Head of caudate nucleus (tissue), 42 donors: ENCODE measurements around the gene CCDC89.
"Not testable (repeated sequence)": the region's sequence is repeated elsewhere in the genome, so short reads cannot be mapped to it uniquely, and the experiment has no call there.

Experiments
- DNase-seq, 42 donors: peaks; one replicate each; pipeline versions ENCODE4 v3.0.0 to v3.0.0-alpha.2; 2020 to 2021; ENCODE audit warnings: mixed read lengths in 7 of 42
- intact Hi-C: fragments of 100-400 bp; cut with DNase I; formaldehyde crosslinking; loops from one replicate; pipeline ENCODE4 v1.15.0; 2022

Gene CCDC89

DNA sequence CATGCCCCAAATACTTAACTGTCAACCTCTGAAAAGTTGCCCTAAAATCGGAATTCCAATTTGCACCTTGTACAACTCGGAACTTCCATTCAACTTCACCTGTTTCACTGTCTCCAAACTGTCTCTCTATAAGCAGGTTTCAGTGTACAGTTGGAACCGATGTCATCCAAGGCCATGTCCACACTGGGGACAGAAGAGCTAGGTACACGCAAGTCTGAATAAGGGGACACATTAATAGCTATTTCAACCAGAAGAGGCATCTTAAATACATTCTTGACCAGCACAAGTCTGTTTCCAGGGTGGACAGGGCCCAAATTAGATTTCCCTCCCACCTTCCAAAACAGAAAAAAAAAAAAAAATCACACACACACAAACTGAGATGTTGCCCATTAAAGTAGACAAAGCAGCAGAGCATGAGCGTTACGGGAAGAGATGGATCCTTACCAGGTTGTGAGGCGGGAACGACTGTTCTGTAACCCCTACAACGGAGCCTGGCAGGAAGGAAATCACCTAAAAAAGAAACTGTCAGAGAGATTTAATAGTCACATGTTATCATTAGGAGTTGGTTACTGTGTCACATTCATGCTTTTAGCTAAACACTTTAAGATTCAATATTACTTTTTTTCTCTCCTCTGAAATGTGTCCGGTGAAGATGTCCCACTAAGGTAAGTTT lies 22.8 kb downstream of the CCDC89 start:
- DNase-seq: no peak
- intact Hi-C loops: loop anchor here (2.0 kb wide), 1 partner anchor 14 kb away; no protein-coding TSS in a partner anchor

DNA sequence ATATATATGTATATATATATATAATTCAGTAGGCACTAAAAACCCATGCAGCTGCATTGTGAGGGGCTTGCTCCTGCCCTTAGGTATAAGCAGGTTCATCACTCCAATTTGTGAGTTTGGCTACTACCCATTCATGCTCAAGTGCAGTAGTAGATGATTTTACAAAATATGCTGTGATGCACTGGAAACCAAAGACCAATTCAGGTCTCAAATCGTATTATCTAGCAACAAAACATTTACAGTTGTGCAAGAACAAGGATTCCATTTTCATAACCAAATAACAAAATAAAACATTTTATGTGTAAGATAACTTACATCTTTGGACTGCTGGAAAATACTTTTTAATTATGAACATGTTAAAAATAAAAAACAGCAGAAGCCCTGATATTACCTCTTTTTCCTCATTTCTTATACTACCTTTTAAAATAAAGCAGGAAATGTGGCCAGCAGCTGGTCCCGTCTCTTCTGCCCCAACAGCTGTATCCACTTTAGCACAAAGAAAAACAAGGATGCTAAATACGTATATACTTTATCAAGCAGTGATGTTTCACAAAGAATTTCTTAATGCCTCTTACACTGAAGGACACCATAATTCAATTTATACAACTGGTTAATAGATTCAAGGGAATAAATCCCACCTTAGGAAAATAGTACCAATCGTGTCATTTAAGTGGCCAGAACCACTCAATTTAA lies 23.9 kb downstream of the CCDC89 start:
- intact Hi-C loops: loop anchor here (2.0 kb wide), 1 partner anchor 13 kb away; no protein-coding TSS in a partner anchor

DNA sequence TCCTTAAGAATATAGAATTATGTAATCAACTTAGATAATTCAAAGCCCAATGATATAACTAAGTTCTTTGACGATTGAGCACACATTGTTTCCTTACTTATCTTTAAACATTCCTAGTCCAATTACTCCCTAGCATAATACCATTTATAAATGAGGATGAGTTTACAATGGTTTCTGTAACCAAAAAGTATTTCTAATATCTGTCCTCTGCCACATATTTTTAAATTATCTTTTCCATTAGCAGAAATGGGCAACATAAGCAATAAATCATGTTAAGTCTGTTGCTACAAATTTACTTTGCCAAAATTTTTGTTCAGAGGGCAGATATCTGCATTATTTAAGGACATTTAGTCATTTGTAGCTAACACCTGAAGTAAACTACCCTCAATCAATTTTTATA lies 27.8 kb downstream of the CCDC89 start:
- DNase-seq: no peak
- intact Hi-C loops: no loop called here

More for the DNA sequence above, 23.9 kb downstream of the CCDC89 start:
- DNase-seq: no peak

DNA sequence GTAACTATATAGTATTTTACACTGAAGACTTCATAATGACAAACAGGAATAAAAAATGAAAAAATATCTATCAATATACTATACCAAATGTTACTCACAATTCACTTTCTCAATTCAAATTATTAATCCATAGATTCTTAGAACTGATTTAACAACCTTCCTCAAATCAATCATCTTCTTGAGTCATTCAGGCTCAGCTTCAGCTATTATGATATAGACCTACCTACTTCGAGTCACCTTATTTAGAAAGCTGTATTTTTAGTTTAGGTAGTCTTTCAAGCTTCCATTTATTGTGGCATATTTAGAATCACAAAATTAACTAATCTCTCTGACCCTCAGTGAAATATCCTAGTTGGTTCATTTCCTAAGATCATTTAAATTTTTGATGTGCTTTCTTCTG lies 29.2 kb downstream of the CCDC89 start:
- intact Hi-C loops: no loop called here
- DNase-seq: no peak

DNA sequence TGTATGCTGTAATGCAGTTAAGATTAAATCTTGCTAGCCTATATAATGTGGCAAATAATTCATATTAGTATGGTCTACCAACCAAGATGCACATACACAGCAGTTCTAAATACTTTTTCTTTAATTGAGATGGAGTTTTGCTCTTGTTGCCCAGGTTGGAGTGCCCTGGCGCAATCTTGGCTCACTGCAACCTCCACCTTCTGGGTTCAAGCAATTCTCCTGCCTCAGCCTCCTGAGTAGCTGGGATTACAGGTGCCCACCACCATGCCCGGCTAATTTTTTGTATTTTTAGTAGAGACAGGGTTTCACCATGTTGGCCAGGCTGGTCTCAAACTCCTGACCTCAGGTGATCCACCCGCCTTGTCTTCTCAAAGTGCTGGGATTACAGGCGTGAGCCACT lies 31.7 kb downstream of the CCDC89 start:
- intact Hi-C loops, DNase-seq: not testable (repeated sequence)

DNA sequence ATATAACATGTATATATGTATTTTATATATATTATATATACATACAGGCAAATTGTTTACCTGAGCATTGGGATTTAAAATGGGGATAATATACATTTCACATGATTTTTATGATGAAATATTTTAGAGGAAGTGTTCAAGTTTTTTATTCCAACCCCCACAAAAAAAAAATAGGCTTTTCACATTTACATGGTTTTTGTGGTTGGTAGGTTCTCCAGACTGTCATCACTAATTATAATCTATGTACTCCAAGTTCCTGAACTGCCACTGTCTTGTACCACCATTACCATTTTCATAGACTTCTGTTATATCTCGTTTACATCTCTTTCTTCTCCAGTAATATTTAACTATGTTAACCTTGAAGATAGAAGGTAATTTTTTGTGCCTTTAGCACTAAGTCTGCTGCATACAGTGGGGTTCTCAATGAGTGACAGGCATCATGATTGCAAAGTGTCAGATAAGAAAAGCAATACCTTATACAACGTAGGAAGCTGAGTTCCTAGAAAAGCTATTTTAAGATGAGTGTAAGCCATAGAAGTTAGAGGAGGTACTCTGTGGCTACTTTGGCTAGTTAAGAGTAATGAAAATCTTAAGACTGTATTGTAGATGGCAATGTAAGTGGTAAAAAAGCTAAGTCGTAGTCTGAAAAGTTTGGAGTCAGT lies 33.1 kb downstream of the CCDC89 start:
- no peak for DNase-seq
- intact Hi-C loops: no loop called here

DNA sequence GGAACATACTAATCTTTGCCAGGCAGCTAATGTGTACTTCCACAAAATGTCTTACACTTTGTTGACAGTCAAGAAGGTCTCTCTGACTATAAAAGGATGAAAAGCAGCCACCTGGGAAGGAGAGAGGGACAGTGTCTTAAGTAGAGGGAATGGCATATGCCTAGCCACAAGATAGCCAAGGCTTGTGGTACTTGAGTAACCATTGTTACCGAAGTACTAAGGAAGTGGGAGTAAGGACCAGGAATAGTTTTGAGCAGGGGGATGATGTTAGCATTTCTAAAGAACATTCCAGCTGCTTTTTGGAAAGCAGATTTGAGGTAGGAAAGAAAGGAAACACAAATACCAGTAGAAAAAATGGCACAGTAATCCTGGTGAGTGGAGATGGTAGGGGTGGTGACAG lies 34.9 kb downstream of the CCDC89 start:
- intact Hi-C loops: no loop called here
- no peak for DNase-seq

DNA sequence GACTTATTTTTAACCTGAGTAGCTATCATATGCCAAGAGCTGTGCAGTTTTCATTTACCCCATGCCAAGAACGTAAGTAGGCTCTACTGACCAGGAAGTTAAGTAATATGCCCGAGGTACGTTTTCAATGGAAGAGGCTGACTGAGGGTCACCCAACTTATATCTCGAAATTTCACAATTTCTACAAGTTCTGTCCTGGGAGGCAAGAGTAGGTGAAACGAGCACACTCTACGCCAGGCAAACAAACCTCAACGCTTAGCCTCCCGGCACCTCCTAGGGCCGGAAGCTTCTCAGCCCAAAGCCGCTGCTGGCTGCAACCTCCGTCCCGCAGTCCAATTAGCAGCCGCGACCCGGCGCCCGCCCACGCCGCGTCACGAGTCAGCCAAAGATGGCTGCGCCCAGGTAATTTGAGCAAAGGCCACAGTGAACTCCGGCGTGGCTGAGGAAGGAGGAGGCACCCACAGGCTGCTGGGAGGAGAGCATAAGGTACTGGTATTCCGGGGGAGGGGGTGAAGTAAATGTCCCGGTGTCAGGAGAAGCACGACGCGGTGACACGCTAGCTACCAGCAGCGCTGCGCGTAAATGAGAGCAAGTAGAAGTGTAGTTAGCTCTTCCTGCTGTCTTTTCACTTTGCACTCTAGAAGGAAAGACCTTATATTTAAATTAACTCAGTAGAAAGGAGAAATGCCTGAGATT lies 38.2 kb downstream of the CCDC89 start, which contains the start of gene TMEM126A:
Gene TMEM126A (plus strand): TSS at position 364 of the 696 bp plus-strand sequence. CDS start 2,289 bp downstream, outside the sequence.
- peak; percentile 86 to 96 (median 93) for DNase-seq
- intact Hi-C loops: loop anchor here (2.0 kb wide), 2 partner anchors 15 to 19 kb away; partner anchors contain the start of gene TMEM126B

DNA sequence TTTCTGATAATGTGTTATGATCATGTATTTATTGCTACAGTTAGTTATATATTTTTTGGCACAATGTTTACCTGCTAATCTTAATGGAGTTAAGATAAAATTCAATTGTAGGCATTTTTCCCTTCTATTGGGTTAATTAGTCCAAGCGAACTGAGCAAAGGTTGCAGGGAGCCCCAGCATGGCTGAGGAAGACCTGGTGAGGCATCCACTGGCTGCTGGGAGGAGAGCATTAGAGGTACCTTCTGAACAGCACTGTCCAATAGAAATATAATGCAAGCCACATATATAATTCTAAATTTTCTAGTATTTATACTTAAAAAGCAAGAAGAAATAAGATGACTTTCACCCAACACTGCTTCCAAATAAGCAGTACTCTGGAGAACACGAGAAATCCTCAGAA lies 38.9 kb downstream of the CCDC89 start:
- intact Hi-C loops: loop anchor here (2.0 kb wide), 1 partner anchor 18 kb away; the partner anchor contains the start of gene TMEM126B
- DNase-seq: peak in 1 of 42 donors; percentile 16

DNA sequence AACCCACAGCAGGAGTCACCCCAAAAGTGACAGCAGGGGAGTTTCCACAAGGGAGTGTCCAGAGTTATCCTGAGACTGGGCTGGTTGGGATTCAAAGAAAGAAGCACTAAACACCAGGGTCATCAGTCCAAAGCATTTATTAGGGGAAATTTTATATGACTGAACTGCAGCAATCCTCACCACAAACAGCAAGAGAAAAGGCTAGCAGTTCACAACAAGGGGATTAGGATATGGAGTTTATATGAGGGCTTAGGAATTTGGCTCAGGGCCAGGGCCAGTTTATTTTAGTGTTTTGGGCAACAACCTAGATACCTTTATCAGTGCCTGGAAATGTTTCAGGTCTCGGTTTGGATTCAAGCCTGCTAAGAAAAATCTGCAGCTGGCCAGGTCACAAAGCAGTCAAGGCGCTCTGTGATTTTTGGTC lies 42.8 kb downstream of the CCDC89 start:
- intact Hi-C loops: no loop called here
- DNase-seq: no peak

DNA sequence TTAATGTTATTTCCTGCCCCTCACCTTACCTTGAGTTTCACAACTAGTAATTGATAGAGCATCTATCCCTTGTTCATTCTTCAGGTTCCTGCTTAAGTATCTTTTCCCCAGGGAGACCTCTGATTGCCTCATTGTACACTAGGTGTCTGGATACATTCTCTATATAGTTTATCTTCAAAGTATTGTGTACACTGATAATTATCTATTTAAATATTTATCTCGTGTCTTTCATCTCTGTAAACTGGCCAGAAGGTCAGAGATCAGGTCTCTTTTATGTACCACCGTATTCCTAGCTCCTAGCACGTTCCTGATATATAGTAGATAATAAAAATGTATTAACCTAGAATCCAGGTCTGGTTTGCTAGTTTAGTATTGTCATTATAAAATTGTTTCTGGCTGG lies 51.2 kb downstream of the CCDC89 start:
- intact Hi-C loops: no loop called here
- DNase-seq: no peak
